Fibroblast of skin of left quadriceps (primary cell): Measurements from ENCODE around the gene RABGAP1L.

Source experiments
- DNase-seq, 2 experiments: peaks; one replicate each; pipeline ENCODE4 v3.0.0-alpha.2; 2013; ENCODE audit warnings: low read depth in 2 of 2

RABGAP1L gene

DNA sequence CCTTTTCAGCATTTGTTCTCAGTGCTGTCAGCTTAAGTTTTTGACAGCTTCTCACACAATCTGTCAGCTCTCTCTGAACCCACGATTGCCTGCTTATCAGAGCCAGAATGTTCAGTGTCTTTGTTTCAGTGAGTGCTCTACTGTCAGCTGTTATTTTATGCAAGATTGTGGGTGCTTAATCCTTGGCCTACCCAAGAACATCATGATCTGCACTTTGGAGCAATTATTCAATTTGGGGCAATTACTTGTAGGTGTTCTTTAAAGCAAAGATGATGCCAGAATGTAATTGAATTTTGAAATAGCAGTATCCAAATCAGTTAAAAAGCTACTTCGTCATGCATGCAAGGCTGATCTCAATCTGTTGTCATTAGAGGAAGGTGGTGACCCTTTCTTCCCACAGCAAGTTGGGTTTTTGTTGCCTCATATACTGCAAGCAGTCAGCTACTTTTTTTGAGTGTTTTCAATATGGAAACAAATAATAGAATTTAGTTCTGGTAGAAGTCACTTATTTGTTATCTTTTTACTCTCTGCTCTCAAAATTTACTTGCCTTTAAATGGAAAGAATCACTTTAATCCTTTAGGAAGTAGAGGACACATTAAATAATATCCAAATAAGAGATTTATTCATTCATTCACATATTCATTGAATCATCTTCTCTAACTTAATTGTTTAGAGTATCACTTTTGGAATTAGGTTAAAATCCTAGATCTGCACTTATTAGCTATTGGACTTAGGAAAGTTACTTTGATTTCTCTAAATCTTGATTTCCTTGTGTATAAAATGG, 586.9 kb downstream of the RABGAP1L start:
- no peak for DNase-seq

DNA sequence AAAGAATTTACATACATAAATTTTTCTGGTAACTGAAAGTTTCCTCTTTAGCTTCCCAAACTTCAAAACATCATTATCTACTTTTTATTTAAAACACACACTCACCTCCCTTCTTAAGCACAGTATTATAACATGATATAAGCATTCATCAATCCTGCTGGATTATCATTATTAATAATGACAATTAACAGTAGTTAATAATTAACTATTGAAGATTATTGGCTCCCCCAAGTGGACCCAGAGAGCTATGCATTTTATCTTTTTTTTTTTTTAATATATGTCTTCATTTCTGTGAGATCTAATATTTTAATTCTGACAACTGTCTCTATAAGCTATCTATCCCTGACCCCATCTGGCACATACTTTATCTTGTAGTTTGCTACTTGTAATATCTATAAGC, 588.3 kb downstream of the RABGAP1L start:
- DNase-seq, result no peak

GRCh38 chr1:174748586-174748985, 589.3 kb downstream of the RABGAP1L start:
- no peak for DNase-seq

DNA sequence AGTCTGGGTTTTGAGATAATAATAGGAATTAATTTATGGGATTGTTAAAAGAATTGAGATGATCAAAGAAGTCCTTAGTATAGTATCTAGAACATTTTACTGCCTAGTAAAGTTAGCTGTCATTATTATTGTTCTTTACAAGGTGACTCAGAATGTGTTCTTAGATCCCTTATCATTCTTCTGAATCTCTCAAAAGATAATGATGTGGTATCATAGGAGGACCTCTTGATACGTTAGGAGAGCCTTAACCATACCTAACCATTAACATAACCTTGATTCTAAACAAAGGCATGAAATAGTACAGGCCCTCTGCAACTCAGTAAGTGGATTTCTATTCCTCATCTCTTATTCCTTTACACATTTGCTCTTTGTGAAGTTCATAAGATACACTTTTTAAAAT, 593.8 kb downstream of the RABGAP1L start:
- DNase-seq, result no peak

DNA sequence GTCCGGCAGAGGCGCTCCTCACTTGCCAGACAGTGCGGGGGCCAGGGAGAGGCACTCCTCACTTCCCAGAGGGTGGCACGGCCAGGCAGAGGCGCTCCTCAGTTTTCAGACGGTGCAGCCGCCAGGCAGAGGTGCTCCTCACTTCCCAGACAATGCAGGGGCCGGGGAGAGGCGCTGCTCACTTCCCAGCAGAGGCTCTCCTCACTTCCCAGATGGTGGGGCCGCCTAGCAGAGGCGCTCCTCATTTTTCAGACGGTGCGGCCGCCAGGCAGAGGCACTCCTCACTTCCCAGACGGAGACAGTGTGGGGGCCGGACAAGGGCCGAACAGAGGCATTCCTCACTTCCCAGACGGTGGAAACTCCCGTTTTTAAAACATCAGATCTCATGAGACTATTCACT, 602.0 kb downstream of the RABGAP1L start:
- DNase-seq, result no peak

DNA sequence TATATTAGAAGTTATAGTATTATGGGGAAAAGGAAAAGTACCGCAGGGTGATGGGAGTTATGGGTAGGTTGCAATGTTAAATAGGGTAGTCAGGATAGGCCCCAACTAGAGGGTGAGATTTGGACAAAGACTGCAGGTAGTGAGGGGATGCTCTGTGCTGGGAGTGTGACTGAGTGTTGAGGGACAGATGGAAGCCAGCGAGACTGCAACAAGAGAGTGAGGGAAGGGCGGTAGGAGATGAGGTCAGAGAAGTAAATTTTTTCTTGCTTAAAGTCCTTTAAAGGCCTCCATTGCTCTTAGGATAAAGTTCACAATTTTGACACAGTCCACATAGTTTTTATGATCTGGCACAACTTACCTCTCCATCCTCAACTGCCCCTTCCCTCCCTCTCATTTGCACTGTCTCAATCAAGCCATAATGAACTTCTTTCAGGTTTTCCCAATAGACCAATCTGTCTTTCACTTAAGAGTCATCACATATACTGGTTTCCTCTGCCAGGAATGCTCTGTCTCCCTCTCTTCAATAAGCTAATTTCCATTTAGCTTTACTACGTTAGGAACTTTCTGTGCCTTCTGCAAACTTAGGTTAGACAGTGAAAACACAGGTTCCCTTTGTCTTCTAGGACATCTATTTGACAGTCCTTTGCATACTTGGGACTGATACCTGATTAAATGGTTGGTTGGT, 602.7 kb downstream of the RABGAP1L start:
- no peak for DNase-seq

- no peak for DNase-seq
These were observed 604.9 kb downstream of the RABGAP1L start for GRCh38 chr1:174764191-174764590.

- no peak for DNase-seq
These were observed 607.4 kb downstream of the RABGAP1L start for GRCh38 chr1:174766727-174767126.

GRCh38 chr1:174768516-174768915, 609.2 kb downstream of the RABGAP1L start:
- no peak for DNase-seq

GRCh38 chr1:174768949-174769348, 609.6 kb downstream of the RABGAP1L start:
- DNase-seq, result no peak

GRCh38 chr1:174769961-174770549, 610.7 kb downstream of the RABGAP1L start:
- DNase-seq, result peak; percentile 42 to 46

- DNase-seq, result no peak
These were observed 616.3 kb downstream of the RABGAP1L start for GRCh38 chr1:174775621-174776020.

GRCh38 chr1:174777262-174777661, 617.9 kb downstream of the RABGAP1L start:
- no peak for DNase-seq

DNA sequence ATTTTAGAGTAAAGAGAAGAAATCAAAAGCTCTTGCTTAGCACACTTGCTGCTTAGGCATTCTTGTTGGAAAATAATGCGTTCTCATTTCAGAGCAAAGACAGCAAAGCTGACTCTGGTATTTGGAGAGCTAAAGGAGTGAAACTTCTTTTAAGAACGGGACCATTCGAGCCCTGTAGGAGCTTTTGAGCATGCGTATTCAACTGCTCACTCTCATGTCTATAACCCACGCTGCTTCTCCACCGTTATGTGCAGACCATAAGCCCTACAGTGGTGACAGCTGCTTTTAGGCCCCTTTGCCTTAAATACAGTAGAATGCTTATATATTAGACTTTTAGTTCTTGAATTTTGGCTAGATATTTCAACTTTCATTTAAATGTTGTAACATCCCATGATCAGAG, 626.2 kb downstream of the RABGAP1L start:
- no peak for DNase-seq

- no peak for DNase-seq
These were observed 627.0 kb downstream of the RABGAP1L start for GRCh38 chr1:174786358-174786757.

- DNase-seq, result no peak
These were observed 627.4 kb downstream of the RABGAP1L start for GRCh38 chr1:174786760-174787159.

GRCh38 chr1:174788981-174789380, 629.7 kb downstream of the RABGAP1L start:
- peak; percentile 76 for DNase-seq

DNA sequence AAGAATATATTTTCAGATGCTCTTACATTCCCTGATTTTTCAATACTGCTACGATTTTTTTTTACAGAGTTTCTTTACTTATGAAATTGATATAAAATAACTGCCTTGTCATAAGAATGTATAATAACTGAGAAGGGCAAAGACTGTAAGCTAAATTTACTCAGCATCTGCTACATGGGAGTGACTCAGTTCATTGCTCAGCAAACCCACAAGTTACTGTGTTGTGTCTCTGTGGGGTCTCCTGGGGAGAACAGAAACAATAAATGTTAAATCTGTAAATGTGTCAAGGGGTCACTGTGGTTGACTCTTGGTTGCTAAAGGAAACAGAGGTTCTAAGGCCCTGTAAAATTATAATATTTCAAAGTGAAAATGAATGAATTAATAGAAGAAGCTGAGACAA, 630.1 kb downstream of the RABGAP1L start:
- peak; percentile 66 to 68 for DNase-seq

DNA sequence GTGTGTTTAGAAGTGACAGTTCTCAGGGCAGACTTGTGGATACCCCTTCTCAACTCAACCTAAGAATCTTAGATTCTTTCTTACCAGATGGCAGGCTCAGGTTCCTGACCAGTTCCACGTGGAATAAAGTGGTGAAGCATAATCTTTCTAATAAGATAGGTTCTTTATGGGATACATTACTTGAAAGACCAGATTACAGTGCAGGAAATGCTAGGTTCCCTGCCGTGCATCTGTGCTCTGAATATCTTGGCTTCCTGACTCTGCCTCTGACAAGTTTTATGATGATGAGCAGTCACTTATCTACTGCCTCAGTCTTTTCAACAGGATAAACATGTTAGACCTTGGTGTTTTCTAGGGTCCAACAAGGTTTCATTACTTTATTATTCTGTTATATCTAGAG, 632.5 kb downstream of the RABGAP1L start:
- DNase-seq, result no peak

DNA sequence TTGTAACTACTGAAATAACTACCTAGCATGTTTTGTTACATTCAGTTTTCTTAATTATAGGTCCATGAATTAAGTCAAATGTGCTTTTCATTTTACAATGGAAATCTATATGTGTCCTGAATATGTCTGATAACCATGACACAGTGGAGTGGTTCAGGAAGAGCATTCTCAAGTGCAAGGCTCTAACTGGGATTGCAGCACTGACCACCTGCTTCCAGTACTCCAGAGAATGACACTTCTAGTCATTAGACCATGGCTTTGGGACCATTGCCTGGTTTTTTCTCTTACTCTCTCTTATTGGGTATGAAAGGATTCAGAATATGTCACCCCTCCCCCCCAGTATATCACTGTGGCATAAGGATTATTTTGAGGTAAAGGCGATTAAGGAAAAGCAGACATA, 635.5 kb downstream of the RABGAP1L start:
- DNase-seq, result no peak

DNA sequence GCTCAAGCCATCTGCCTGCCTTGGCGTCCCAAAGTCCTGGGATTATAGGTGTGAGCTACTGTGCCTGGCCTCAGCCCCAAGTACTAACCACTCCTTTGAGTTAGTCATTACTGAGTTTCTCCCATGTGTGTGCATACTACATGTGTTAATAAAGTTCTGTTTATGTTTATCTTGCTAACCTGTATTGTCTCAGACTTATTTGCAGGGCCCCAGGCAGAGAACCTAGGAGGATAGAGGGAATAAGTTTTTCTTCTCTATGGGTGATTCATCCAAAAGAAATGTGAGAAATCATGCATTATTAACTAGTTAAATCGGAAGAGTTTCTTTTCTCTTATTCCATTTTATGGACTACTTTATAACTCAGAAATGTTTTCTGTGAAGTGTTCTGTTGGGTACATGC, 636.5 kb downstream of the RABGAP1L start:
- no peak for DNase-seq

DNA sequence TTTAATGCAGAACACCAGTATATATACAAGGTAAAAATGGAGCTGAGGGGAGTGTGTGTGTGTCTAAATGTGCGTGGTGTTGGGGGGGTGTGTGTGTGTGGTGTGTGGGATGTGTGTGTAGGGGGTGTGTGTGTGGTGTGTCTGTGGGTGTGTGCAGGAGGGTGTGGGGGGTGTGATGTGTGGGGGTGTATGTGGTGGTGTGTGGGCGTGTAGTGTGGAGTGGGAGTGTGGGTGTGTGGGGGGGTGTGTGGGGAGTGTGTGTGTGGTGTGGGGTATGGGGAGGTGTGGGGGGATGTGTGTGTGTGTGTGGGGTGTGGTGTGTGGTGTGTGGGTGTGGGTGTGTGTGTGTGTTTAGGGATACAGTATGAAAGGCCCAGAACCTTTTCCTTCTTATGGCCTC, 638.1 kb downstream of the RABGAP1L start:
- no peak for DNase-seq

GRCh38 chr1:174799136-174799479, 639.8 kb downstream of the RABGAP1L start:
- DNase-seq, result no peak
